NCI-H82 treated with DMSO at 0.1 percent for 48 hours (cell line): ENCODE results near the gene TCTN3.
"Not testable (repeated sequence)": the region's sequence is repeated elsewhere in the genome, so short reads cannot be mapped to it uniquely, and the experiment has no call there.

Source experiments
- DNase-seq: peaks from one replicate; lab custom pipeline; 2025; ENCODE audit not compliant: unreplicated experiment; lab: John Stamatoyannopoulos, UW

TCTN3 gene

DNA sequence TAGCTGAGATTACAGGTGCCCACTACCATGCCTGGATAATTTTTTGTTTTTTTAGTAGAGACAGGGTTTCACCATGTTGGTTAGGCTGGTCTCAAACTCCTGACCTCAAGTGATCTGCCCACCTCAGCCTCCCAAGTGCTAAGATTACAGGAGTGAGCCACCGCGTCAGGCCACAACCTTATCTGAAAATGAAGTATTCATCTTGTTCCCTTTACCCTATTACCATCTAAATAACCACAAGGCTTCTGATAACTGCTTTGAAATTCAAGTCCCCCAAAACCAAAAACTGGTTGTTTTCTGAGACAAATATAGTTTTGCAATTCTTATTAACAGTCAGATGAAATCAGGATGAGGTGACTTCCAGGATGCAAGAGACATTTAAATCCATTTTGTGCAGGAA is 2.4 kb downstream of the TCTN3 start:
- no peak for DNase-seq

DNA sequence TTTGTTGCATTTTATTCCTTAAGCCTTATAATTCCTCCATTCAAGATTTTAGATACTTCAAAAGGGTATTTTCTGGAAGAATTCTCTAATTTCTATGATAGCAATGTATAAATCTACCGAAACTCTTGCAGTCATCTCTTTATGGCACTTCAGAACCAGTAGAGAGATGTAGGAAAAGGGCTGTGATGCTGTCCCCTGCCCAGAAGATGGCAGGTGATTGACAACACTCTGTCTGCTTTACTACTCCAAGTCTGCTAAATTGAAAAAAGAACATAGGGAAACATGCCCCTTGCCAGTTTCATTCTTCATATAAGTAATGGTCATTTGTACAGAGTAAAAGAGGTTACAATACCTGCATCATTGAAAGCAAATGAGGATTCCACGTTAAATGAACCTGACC is 5.1 kb downstream of the TCTN3 start:
- DNase-seq, result no peak

DNA sequence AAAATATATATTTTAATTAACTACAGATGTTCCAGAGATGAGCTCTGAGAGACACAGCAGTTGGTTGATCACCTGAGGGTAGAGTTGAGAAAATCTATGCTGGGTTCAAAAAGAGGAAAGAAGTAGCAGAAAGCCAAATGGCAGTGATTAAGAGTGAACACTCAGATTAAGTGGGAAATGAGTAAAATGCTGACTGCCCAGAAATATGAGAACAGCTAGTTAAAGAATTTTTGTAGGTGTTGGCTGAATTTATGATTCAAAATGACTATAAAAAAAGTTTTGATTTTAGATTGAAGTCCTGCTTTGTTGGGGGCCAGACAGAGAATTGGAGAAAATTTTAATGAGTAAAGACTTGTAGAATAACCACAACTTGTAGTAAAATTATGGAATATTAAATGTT is 9.8 kb downstream of the TCTN3 start:
- no peak for DNase-seq

DNA sequence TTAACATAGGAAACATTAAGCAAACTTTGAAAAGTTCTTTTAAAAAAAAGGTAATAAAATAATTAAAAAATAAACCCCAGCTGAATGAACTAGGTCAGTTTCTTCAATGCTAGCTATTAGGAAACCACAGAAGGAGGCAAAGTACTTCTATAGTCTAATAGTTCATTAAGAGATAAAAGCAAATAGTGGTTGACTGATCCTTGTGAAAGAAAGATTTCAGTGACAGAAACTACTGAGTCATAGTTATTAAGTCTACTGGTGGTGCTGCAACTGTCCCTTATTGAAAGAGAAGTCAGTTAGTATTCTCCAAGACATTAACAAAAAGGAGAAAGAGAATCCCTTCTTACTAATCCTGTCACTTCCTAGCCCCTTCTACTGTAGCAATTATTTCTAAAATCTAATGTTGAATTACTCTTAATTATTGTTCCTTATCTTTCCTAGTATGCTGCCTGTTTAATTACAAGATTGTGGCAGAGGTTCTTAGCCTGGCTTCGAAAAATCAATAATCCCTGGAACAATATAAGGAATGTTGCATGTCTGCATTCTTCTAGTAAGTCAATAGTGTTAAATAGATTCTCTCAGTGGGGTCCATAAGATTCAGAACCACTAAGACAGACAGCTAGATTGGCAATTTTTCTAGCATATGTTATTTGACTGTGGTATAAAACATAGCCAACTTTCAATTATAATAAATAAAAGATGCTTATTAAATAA is 18.2 kb downstream of the TCTN3 start:
- no peak for DNase-seq

DNA sequence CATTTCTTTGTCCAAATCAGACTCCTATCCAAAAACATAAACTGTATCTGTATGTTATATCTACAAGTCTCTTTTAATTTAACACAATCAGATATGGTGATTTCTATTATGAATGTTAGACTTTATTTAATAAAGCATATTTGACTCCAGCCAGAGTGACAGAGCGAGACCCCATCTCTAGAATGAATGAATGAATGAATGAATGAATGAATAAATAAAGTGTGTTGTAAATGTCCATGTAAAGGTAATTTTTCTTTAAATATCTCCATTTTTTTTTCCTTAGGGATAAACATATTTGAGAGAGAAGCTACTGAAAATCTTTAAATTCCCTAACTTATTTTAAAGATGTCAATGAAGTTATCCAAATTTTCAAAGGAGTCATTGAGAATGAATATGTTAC is 19.1 kb downstream of the TCTN3 start:
- DNase-seq, result no peak

DNA sequence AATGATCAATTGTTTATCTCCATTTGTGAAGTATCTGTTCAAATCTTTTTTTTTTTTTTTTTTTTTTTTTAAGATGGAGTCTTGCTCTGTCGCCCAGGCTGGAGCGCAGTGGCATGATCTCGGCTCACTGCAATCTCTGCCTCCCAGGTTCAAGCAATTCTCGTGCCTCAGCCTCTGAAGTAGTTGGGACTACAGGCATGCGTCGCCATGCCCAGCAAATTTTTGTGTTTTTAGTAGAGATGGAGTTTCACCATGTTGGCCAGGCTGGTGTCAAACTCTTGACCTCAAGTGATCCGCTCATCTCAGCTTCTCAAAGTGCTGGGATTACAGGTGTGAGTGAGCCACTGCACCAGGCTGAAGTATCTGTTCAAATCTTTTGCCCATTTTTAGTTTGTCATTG is 21.1 kb downstream of the TCTN3 start:
- DNase-seq, result not testable (repeated sequence)

DNA sequence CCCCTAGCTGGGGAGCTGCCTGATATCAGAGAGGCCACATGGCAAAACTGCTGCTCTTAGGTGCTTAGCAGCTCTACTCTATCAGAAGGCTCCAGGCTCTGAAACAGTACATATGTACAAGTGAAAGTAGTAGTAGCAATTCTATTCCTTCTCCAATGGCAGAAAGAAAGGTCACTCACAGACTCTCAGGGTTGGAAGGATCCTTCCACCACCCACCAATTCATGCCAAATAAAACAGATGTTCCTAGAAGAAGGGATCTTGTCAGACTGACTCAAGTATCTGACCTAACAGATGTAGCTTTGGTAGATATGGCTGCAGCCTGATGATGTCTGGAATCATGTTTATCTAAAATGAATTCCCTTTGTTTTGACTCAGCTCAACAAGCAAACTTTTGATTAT is 29.2 kb downstream of the TCTN3 start:
- no peak for DNase-seq

DNA sequence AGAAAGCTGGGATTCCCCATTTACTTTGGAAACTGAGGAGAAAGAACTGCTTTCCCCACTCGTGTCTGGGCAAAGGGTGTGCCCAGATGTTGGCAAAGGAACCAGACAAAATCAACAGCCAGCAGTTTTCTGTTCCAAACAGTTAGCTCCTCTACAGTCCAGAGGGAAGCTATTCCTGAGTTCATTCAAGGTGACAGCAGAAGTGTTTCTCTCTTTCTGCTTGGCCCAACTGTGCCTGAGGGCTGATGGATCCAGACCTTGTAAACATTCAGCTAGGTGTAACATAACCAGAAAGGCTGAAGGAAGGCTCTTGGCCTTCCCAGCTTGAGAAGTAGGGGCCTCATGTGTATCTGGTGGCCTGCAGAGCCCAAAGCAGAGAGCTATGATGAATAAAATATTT is 30.2 kb downstream of the TCTN3 start:
- no peak for DNase-seq

DNA sequence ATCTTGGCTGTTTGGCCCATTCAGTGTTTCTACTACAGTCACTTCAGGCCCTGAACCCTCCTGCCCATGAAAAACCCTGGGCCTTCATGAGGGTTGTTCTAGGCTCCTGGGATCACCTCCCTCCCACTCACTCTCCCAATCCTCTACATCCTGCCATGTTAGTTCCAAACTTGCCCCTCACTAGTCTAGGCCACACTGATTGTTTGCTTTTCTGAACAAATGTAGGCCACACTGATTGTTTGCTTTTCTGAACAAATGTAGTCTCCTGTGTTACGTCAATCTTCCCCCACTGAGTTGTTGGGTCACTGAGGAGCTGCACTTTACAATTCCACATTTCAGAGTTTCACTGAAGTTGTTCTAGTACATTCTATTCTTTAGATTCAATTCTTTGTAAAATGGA is 31.9 kb downstream of the TCTN3 start:
- DNase-seq, result no peak

DNA sequence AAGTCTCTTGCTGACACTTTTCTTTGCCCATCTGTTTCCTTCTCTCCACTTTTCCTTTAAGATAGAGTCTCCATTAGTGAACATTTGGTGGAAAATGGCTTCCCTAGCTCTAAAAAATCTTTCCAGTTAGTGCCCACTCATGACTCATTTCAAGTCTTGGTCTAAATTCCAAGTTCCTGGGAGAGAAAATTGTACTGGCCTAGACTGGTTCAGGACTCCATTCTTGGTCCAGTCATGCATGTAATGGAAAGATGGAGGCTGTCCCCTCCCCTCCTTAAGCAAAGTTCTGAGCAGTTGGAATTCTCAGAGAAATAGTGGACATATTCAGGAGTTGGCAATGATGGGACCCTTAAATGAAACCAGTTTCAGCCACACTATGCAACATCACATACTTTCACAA is 33.4 kb downstream of the TCTN3 start:
- DNase-seq, result no peak

DNA sequence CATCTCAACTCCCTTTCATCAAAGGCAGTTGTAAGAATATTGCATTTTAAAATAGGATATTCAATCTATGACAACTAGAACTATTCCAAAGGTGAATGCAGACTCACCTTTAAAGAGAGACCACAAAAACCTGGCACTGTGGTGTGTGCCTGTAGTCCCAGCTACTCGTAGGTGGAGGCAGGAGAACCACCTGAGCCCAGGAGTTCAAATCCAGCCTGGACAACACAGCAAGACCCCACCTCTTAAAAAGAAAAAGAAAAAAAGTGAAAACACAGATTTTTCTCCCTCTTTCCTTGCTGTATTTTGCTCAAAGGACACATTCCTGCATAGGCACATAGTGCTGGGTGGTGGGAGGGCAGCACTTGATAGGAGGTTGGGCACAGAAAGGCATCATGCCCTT is 36.5 kb downstream of the TCTN3 start:
- DNase-seq, result no peak

DNA sequence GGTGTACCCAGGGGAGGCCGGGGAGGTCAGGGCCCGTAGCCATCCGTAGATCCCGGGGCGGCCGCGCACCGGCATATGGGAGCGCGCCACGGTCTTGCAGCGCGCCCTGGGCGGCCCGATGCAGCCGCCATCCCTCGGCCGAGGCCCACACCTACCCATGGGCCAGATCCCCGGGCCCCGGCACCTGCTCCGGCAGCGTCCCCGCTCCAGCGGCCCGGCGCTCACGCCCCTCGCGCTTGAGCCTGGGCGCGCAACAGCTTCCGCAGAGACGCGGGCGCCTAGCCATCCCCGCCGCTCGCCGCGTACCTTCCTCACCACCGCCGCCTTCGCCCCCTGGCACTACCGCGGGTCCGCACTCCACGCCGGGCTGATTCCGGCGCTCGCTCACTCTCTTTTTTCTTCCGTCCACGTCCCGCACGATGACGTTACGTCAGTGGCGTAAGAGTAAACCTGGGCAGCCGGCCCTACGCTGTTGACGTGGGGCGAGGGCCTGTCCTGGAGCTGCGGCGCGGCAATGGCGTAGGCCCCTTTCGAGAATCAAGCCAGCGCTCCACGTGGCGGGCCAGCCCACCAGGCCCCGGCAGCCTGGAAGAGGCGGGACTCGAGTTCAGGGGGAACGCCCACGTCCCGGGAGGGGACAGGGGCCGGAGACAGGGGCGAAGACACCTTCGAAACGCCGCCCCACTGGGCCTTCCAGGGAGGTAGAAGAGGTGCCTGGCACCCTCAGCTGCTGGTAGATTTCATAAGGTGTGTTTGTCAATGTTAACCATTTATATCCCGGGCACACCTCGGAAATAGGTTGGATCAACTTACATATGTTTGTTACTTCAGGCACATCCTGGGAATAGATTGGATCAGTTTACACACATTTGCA is 37.2 kb downstream of the TCTN3 start, which contains the start of gene ALDH18A1:
Gene ALDH18A1, minus strand, starts transcription at position 421 of the 874 bp plus-strand sequence. CDS start 3,334 bp downstream, outside the sequence.
- peak; percentile 44 for DNase-seq

DNA sequence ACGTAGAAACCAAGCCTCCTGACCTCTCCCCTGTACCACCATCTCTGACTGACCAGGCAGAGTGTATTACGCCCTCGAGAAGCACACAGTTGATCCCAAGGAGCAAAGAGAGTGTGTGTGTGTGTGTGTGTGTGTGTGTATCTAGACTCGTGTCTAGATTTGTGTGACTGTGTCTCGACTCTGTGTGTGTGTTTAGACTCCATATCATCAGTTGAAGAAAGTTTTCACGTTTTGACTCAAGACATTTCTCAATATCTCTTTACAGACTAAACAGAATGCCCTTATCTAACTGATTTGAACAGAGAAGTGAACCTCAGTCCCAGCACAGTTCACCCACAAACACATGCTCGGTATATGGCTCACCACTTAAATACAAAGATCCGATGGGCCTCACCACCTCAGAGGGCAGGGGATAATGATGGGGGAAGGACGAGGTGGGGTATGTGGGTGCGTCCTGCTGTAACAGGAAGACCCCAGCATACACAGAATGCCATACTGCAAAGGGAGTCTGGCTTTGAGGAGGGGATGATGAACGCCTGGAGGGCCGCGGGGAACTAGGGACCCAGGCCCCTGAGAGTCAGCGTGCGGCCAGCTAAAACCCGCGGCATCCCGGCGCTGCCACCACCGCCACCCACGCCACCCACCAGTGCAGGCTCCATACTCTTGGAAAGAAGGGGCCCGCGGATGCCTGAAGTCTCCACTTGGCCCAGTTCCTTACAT is 38.0 kb downstream of the TCTN3 start:
- peak; percentile 1 for DNase-seq

DNA sequence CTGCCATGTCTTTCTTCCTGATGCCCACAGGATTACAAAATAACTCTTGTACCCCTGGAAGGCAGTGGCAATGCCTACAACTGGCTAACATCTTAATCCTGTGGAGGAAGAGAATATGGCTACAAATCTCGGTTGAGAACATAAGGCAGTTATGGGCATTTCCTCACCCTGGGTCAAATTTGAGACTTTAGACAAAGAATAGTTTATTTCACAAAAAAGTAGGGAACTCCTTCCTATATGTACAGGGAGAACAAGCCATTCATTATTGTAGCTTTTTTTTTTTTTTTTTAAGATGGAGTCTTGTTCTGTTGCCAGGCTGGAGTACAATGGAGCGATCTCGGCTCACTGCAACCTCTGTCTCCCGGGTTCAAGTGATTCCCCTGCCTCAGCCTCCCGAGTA is 39.8 kb downstream of the TCTN3 start:
- no peak for DNase-seq

DNA sequence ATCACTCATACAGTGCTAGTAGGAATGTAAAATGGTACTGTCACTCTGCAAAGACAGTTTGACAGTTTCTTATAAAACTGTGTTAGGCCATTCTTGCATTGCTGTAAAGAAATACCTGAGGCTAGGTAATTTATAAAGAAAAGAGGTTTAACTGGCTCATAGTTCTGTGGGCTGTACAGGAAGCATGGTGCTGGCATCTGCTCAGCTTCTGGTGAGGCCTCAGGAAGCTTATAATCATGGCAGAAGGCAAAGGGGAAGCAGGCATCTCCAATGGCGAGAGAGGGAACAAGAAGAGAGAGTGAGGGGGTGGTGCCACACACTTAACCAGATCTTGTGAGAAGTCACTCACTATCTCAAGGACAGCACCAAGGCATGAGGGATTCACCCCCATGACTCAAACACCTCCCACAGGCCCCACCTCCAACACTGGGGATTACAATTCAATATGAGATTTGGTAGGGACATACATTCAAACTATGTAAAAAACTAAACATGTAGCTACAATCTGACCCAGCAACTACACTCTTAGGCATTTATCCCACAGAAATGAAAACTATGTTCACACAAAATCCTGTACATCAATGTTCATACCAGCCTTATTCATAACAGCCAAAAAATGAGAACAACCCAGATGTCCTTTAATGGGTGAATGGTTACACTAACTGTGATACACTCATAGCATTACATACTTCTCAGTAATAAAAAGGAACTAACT is 42.2 kb downstream of the TCTN3 start:
- no peak for DNase-seq

DNA sequence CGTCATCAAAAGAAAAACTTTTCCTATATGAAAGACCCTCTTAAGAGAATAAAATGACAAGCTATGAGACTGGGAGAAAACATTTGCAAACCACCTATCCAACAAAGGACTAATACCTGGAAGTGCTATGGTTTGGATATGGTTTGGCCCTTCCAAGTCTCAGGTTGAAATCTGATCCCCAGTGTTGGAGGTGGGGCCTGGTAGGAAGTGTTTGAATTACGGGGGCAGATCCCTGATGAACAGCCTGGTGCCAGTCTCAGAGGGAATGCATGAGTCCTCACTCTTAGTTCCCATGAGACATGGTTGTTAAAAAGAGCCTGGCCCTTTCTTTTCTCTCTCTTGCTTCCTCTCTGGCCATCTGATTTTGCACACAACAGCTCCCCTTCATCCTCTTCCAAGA is 43.5 kb downstream of the TCTN3 start:
- no peak for DNase-seq

DNA sequence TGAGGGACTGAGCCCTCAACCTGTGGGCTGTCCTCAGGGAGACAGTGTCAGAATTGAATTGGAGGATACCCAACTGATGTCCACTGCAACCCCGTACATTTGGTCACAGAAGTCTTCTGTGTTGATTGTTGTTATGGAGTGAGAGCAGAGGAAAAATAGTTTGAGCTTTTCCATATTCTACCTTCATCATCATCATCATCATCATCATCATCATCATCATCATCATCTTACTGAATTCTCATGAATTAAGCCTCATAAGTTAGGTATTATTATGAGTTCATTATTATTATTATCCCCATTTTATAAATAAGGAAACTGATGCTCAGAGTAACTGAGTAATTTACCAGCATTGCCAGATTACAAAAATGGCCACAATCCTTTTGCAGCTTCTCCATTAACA is 45.6 kb downstream of the TCTN3 start:
- DNase-seq, result no peak

DNA sequence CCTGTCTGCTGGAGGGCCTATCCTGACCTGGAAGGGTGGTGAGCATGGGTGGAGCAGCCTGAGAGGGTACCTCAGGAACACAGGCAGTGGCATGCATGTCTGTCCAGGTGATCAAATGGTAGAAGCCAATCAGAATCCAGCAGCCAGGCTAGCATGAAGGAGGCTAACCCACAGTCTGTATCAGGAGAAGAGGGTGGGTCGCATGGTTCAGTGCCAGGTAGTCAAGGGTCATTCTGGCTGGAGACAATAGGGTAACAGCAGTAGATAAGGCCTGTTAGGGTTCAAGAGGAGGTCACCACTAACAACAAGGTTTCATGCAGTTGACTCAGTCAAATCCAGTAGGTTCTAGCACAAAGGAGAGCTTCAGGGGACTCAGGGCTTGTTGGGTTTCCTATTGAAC is 47.6 kb downstream of the TCTN3 start:
- DNase-seq, result no peak

DNA sequence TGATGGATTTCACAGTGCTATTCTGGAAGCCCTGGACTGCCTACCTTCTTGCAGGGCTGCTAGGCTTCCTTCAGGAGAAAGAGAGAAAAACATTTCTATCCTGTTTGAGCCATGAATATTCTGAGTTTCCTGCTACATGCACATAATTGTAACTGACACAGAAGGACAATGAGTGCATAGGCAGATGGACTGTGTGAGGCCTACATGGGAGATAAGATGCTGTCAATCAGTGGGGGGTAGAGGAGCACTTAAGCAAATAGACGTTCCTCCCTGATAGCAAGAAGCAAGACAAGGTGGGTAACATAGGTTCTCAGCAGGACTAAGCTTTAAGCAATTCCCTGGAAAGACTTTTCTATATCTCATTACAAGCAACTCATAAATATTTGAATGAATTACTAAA is 48.8 kb downstream of the TCTN3 start:
- DNase-seq, result no peak

DNA sequence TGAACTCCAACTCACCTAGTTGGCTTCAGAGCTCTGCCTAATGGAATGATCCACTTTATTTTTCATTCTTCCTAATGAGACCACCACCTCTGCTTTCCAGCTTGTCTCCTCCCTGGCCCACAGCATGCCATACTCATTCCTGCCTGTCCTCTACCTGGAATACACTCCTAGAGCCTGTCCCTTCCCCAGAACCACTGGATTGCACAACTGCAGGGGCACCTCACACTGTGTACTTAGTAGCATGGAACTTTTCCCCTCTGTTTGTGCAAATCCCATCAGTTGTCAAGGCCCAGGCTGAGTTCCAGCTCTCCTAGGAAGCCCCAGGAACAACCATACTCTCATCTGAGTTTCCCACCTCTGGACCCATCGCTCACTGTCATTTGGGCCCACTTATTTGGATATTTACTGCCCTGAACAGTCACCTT is 52.8 kb downstream of the TCTN3 start:
- DNase-seq, result no peak

DNA sequence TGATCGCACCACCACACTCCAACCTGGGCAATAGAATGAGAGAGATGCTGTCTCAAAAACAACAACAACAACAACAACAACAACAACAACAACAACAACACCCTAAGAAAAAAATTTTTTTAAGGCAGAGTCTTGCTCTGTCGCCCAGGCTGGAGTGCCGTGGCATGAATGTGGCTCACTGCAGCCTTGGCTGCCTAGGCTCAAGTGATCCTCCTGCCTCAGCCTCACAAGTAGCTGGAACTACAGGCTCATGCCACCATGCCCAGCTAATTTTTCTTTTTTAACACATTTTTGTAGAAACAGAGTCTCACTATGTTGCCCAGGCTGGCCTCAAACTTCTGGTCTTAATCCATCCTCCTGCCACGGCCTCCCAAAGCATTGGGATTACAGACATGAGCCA is 55.8 kb downstream of the TCTN3 start:
- DNase-seq, result no peak
